Osteoblast (primary cell): Measurements from ENCODE around the gene MTG2. TPM values are rescaled to one million over a fixed set of nuclear protein-coding genes. Genes with fewer than 3 reads are reported as not detected.

Experiments
- DNase-seq: peaks from one replicate; pipeline ENCODE4 v3.0.0; 2011; ENCODE audit warnings: low spot score, mixed read lengths; ENCODE audit not compliant: insufficient read length; ENCODE audit errors: missing footprints
- H2AFZ ChIP-seq: 2 replicates; pipeline ENCODE4 v1.6.0; 2011; ENCODE audit warnings: mild to moderate bottlenecking, low read length
- H3K27ac ChIP-seq: 2 replicates; pipeline ENCODE4 v1.5.1; 2011; ENCODE audit warnings: mild to moderate bottlenecking, low read depth, low read length, moderate library complexity
- H3K27me3 ChIP-seq: 2 replicates; pipeline ENCODE4 v1.6.0; 2012; ENCODE audit warnings: mild to moderate bottlenecking, control low read depth, inconsistent platforms, low read length, moderate library complexity; ENCODE audit not compliant: insufficient read depth
- H3K36me3 ChIP-seq: 2 replicates; pipeline ENCODE4 v1.5.1; 2011; ENCODE audit warnings: mild to moderate bottlenecking, low read length, control low read depth, moderate library complexity; ENCODE audit not compliant: insufficient read depth
- H3K4me1 ChIP-seq: 2 replicates; pipeline ENCODE4 v1.5.1; 2011; ENCODE audit warnings: mild to moderate bottlenecking, low read length, control low read depth, moderate library complexity; ENCODE audit not compliant: insufficient read depth
- H3K4me2 ChIP-seq: 2 replicates; pipeline ENCODE4 v1.6.0; 2011; ENCODE audit warnings: mild to moderate bottlenecking, low read length; ENCODE audit not compliant: insufficient read depth
- H3K4me3 ChIP-seq: fragments of 200-600 bp; sonication (generic); 3 replicates; pipeline ENCODE4 v1.5.1; 2012; ENCODE audit warnings: mild to moderate bottlenecking, low read length, inconsistent platforms; ENCODE audit not compliant: insufficient read depth
- H3K79me2 ChIP-seq: 2 replicates; pipeline ENCODE4 v1.6.0; 2012; ENCODE audit warnings: mild to moderate bottlenecking, low read length, control low read depth, inconsistent platforms; ENCODE audit not compliant: insufficient read depth
- H3K9me3 ChIP-seq: 2 replicates; pipeline ENCODE4 v1.5.1; 2011; ENCODE audit warnings: low read depth, low read length, control low read depth
- H4K20me1 ChIP-seq: 2 replicates; pipeline ENCODE4 v1.6.0; 2012; ENCODE audit warnings: mild to moderate bottlenecking, low read length, control low read depth; ENCODE audit not compliant: insufficient read depth
- CTCF ChIP-seq: IDR thresholded peaks from 2 replicates; pipeline ENCODE4 v1.5.1; 2011; ENCODE audit warnings: mild to moderate bottlenecking, low read depth, low read length, moderate library complexity; ENCODE audit errors: extremely low read depth
- total RNA-seq: library from RNA; depleted of rRNA; stranded (reverse); fragments of >200 nt; gene quantifications from 2 replicates; pipeline ENCODE4 v1.2.3, GENCODE V29; 2012

The MTG2 gene
- total RNA-seq, 1 donor: 22.1 TPM

- Histone ChIP-seq H4K20me1 (peaks cover 5% of the 10 kb centered on the region), H3K9me3 (no peaks in the 10 kb centered on the region), H3K4me1 (no peaks in the 10 kb centered on the region), H3K4me3 (no peak overlapping the region), H3K36me3 (no peaks in the 10 kb centered on the region), H3K79me2 (no peaks in the 10 kb centered on the region), H2AFZ (no peak overlapping the region), H3K27me3 (peaks cover 48% of the 10 kb centered on the region), H3K4me2 (no peak overlapping the region), H3K27ac (no peak overlapping the region)
- no peak for DNase-seq
- no peak for TF ChIP-seq CTCF
These were observed 36.5 kb downstream of the MTG2 start for GRCh38 chr20:62219101-62219991.

GRCh38 chr20:62219992-62220665 is 37.3 kb downstream of the MTG2 start, which contains the start of gene HRH3:
Gene HRH3, minus strand, starts transcription at chr20:62220278. Its CDS starts 308 bp downstream, at chr20:62219970.
- Histone ChIP-seq H3K27ac (no peak within 1 kb of the TSS), H3K4me1 (no peaks in the 10 kb centered on the region), H3K27me3 (peaks cover 42% of the 10 kb centered on the region), H3K9me3 (no peaks in the 10 kb centered on the region), H3K36me3 (no peaks in the 10 kb centered on the region), H2AFZ (no peak within 1 kb of the TSS), H3K4me2 (no peak within 1 kb of the TSS), H4K20me1 (peaks cover 5% of the 10 kb centered on the region), H3K4me3 (no peak within 1 kb of the TSS), H3K79me2 (no peaks in the 10 kb centered on the region)
- TF ChIP-seq CTCF: no peak
- peak; percentile 98 for DNase-seq

DNA sequence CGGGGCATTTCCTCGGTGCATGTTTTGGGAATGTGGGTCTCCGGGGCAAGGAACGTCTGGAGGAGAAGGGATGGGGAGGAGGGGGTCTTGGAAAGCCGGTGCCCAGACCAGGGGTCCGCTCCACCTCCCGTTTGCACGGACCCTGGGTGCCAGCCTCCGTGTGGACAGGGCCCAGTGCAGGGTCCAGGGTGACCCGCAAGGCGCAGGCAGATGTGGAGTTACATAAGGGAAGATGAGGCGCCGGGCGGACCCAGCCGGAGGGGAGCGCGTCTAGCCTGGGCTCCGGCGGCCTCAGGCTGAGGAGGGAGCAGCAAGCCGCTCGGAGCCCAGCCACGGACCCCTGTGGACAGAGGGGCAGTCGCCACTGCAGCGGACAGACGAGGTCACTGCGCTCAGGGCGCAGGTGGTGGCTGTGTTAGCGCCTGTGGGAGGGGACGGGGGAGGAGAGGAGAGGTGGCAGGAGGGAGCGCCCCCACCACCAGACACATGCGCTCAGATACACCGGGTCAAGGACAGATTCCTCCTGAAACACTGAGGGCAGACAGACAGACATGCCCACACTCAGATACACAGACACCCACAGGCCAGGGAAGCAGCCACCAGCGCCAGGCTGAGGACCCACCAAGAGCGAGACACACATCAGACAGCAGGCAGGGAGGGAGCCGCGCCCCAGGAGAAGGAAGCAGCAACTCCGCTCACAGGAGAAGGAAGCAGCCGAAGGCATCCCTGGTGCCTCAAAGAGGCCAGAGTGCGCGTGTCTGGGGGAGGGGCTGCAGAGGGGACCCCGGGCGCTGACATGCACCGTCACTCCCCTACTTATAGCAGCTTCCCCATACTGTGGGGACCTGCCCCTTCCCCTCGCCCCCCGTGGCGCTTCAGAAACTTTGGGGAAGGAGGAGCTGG is 38.1 kb downstream of the MTG2 start:
- Histone ChIP-seq H3K4me1 (no peaks in the 10 kb centered on the region), H4K20me1 (peaks cover 5% of the 10 kb centered on the region), H3K27me3 (peaks cover 49% of the 10 kb centered on the region), H3K36me3 (no peaks in the 10 kb centered on the region), H3K4me3 (no peak overlapping the region), H3K4me2 (no peak overlapping the region), H2AFZ (no peak overlapping the region), H3K27ac (no peak overlapping the region), H3K79me2 (no peaks in the 10 kb centered on the region), H3K9me3 (no peaks in the 10 kb centered on the region)
- no peak for TF ChIP-seq CTCF
- no peak for DNase-seq
